ENCODE measurements around the gene AQP6. TPM values are rescaled to one million over a fixed set of nuclear protein-coding genes. Genes with fewer than 3 reads are reported as not detected.

AQP6 gene
- total and polyA plus RNA-seq, 10 of the 15 experiments (the other 5 are each of a cell fraction or from before 2014, with no cell fraction given), result not detected

GRCh38 chr12:49972129-49972528 lies 618 bp upstream of the AQP6 start:
- no peaks in the 10 kb centered on the region for H3K36me3 ChIP-seq (ENCODE audit: control insufficient read depth in 2 of 2, insufficient read depth in 2 of 2, low read length in 1 of 2)
- ChIA-PET RAD21 (ENCODE audit: unreplicated experiment) (interaction anchor here (1.0 kb wide), 1 partner anchor 99 kb away, joined by 3 read pairs; no protein-coding TSS in a partner anchor), SMC1A (ENCODE audit: uncharacterized antibody, unreplicated experiment) (no interaction called here), POLR2A (no interaction called here), CTCF (interaction anchor here (1.0 kb wide), 1 partner anchor 105 kb away, joined by 3 read pairs; no protein-coding TSS in a partner anchor)
- DNase-seq (ENCODE audit: low read depth, low spot score) (no peak), ATAC-seq (no peak), FAIRE-seq (no peak)
- no peak overlapping the region for H3K4me3 ChIP-seq
- peaks cover 4 to 5% of the 10 kb centered on the region in 2 experiments; a peak in 2 of 4 replicates for H3K27me3 ChIP-seq (replicated peaks in 1 of 2; ENCODE audit: control insufficient read depth in 2 of 2, insufficient read depth in 2 of 2, low read length in 1 of 2)
- H3K9me3 ChIP-seq (replicated peaks; ENCODE audit: control insufficient read depth, insufficient read depth, low read length), result no peaks in the 10 kb centered on the region
- H3K27ac ChIP-seq (ENCODE audit: control insufficient read depth, insufficient read depth), result no peak overlapping the region
- BruUV-seq (replicated peaks), result no TSS peak
- no peaks in the 10 kb centered on the region for H3K79me2 ChIP-seq (ENCODE audit: control insufficient read depth, insufficient read depth, low read length)
- intact Hi-C loops (cut with micrococcal nuclease; ENCODE audit: unreplicated experiment) (no loop called here), in situ Hi-C loops (cut with MboI) (loop anchor here (5.0 kb wide), 1 partner anchor 95 kb away; no protein-coding TSS in a partner anchor)
- H2AFZ ChIP-seq (ENCODE audit: control insufficient read depth, low read depth, low read length), result no peak overlapping the region
- no peak overlapping the region for H3K4me2 ChIP-seq (ENCODE audit: control insufficient read depth, insufficient read depth)
- peaks cover 7% of the 10 kb centered on the region for H3K4me1 ChIP-seq (ENCODE audit: control insufficient read depth, insufficient read depth, low read length)
- WGBS (ENCODE audit: insufficient coverage, insufficient replicate concordance, low lambda C conversion rate, missing lambda C conversion rate), result 81% methylated on average over 9 of the region's 9 CpGs
- no peak overlapping the region for H3K9ac ChIP-seq (ENCODE audit: control insufficient read depth, insufficient read depth, low read length)
- no peaks in the 10 kb centered on the region for H4K20me1 ChIP-seq (ENCODE audit: control insufficient read depth, insufficient read depth)
- no peak for TF ChIP-seq CEBPZ (IDR thresholded peaks at IDR 0.05; ENCODE audit: low read depth, low read length)
- TF ChIP-seq NFYB (IDR thresholded peaks at IDR 0.05; ENCODE audit: insufficient read depth, low read depth, low read length), result no peak
- no peak for TF ChIP-seq POU2F2 (IDR thresholded peaks at IDR 0.05; ENCODE audit: borderline replicate concordance, low read depth, low read length)
- no peak for TF ChIP-seq REST (IDR thresholded peaks at IDR 0.05; ENCODE audit: low read depth, low read length)
- no peak for TF ChIP-seq IKZF1 (conservative IDR thresholded peaks at IDR 0.05)
- TF ChIP-seq EZH2 (IDR thresholded peaks at IDR 0.05; ENCODE audit: borderline replicate concordance, control insufficient read depth, low read depth, low read length), result no peak
- TF ChIP-seq ZNF274 (IDR thresholded peaks at IDR 0.05; ENCODE audit: insufficient read depth, insufficient read length), result no peak
- TF ChIP-seq ATF7 (IDR thresholded peaks at IDR 0.05; ENCODE audit: low read depth), result no peak
- no peak for TF ChIP-seq FOXK2 (IDR thresholded peaks at IDR 0.05)
- TF ChIP-seq ELK1 (IDR thresholded peaks at IDR 0.05; ENCODE audit: low read depth, low read length), result no peak
- TF ChIP-seq IRF3 (IDR thresholded peaks at IDR 0.05), result no peak
- no peak for TF ChIP-seq KLF5 (IDR thresholded peaks at IDR 0.05; ENCODE audit: partially characterized antibody)
- no peak for TF ChIP-seq CHD1 (IDR thresholded peaks at IDR 0.05; ENCODE audit: low read depth, low read length)
- TF ChIP-seq JUNB (IDR thresholded peaks at IDR 0.05), result no peak
- no peak for TF ChIP-seq TARDBP (IDR thresholded peaks at IDR 0.05; ENCODE audit: borderline replicate concordance)
